ENCODE data around the gene LENG9.
"Not testable (repeated sequence)": the region's sequence is repeated elsewhere in the genome, so short reads cannot be mapped to it uniquely, and the experiment has no call there.

LENG9 gene

GRCh38 chr19:54459282-54460229 is 4.0 kb downstream of the LENG9 start:
- no peak for DNase-seq (ENCODE audit: low spot score)

GRCh38 chr19:54458648-54459281 is 4.8 kb downstream of the LENG9 start:
- DNase-seq (ENCODE audit: low spot score), result no peak

- DNase-seq (ENCODE audit: low spot score), result no peak
Observed at GRCh38 chr19:54457773-54458647, 5.6 kb downstream of the LENG9 start.

- no peak for DNase-seq (ENCODE audit: low spot score)
Observed at GRCh38 chr19:54456423-54457373, 6.9 kb downstream of the LENG9 start.

- DNase-seq (ENCODE audit: low spot score), result no peak
Observed at GRCh38 chr19:54455786-54456422, 7.7 kb downstream of the LENG9 start.

GRCh38 chr19:54454781-54455675 is 8.6 kb downstream of the LENG9 start:
- DNase-seq (ENCODE audit: low spot score), result no peak

- DNase-seq (ENCODE audit: low spot score), result no peak
Observed at GRCh38 chr19:54453921-54454780, 9.4 kb downstream of the LENG9 start.

- no peak for DNase-seq (ENCODE audit: low spot score)
Observed at GRCh38 chr19:54452626-54453025, 11.0 kb downstream of the LENG9 start.

- no peak for DNase-seq (ENCODE audit: low spot score)
Observed at GRCh38 chr19:54451997-54452396, 11.6 kb downstream of the LENG9 start.

- DNase-seq (ENCODE audit: low spot score), result no peak
Observed at GRCh38 chr19:54451331-54451871, 12.2 kb downstream of the LENG9 start.

- no peak for DNase-seq (ENCODE audit: low spot score)
Observed at GRCh38 chr19:54449701-54450069, 13.9 kb downstream of the LENG9 start.

- peak; percentile 99 for DNase-seq (ENCODE audit: low spot score)
Observed at GRCh38 chr19:54448774-54449700, 14.5 kb downstream of the LENG9 start, which contains the start of gene LENG8. TSS of gene LENG8 (plus strand) at chr19:54449199. CDS start at chr19:54451345, 2,146 bp downstream.

GRCh38 chr19:54448040-54448773 is 15.4 kb downstream of the LENG9 start:
- peak; percentile 40 for DNase-seq (ENCODE audit: low spot score)

GRCh38 chr19:54446349-54446748 is 17.2 kb downstream of the LENG9 start:
- not testable (repeated sequence) for DNase-seq (ENCODE audit: low spot score)

GRCh38 chr19:54444737-54445136 is 18.8 kb downstream of the LENG9 start:
- no peak for DNase-seq (ENCODE audit: low spot score)

GRCh38 chr19:54440641-54441040 is 22.9 kb downstream of the LENG9 start:
- DNase-seq (ENCODE audit: low spot score), result no peak

Data from globus pallidus (tissue), 1 donor.